Fibroblast of pulmonary artery (primary cell): ENCODE measurements around the gene CCSER1.

Experiments used
- DNase-seq: peaks from one replicate; pipeline ENCODE4 v3.0.0-alpha.2; 2010; ENCODE audit warnings: low read depth
- H3K4me3 ChIP-seq: replicated peaks from 2 replicates; pipeline ENCODE4 v1.5.1; 2011; ENCODE audit warnings: low read depth, mild to moderate bottlenecking, control low read depth, low read length, moderate library complexity
- TF ChIP-seq, protein P1 (sequence below): IDR thresholded peaks from 2 replicates; pipeline ENCODE4 v1.5.1; 2011; ENCODE audit warnings: mild to moderate bottlenecking, control low read depth, low read length, inconsistent platforms; ENCODE audit errors: missing control alignments

The CCSER1 gene

GRCh38 chr4:90145319-90145718 is 18.1 kb downstream of the CCSER1 start:
- DNase-seq: no peak
- TF ChIP-seq, protein P1, sequence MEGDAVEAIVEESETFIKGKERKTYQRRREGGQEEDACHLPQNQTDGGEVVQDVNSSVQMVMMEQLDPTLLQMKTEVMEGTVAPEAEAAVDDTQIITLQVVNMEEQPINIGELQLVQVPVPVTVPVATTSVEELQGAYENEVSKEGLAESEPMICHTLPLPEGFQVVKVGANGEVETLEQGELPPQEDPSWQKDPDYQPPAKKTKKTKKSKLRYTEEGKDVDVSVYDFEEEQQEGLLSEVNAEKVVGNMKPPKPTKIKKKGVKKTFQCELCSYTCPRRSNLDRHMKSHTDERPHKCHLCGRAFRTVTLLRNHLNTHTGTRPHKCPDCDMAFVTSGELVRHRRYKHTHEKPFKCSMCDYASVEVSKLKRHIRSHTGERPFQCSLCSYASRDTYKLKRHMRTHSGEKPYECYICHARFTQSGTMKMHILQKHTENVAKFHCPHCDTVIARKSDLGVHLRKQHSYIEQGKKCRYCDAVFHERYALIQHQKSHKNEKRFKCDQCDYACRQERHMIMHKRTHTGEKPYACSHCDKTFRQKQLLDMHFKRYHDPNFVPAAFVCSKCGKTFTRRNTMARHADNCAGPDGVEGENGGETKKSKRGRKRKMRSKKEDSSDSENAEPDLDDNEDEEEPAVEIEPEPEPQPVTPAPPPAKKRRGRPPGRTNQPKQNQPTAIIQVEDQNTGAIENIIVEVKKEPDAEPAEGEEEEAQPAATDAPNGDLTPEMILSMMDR: no peak

DNA sequence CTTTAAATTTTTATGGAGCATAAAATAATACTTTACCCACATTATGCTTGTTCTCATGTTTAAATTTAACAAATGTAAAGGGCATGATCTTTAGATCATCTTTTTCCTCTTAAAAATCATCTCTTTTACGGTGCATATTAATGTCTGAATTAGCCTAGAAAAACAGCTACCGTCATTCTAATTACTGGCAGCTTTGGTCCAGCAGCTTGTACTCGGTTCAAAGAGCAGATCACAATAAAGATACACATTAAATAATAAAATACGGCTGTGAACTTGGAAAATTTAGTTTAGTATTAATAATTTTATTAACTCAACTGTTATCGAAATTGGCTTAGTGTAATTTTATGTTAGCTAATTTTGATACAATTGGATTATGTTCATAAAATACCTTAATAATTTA is 19.1 kb downstream of the CCSER1 start:
- no peak overlapping the region for H3K4me3 ChIP-seq
- TF ChIP-seq, protein P1: no peak
- no peak for DNase-seq

More at GRCh38 chr4:90145319-90145718, 18.1 kb downstream of the CCSER1 start:
- no peak overlapping the region for H3K4me3 ChIP-seq

GRCh38 chr4:90148574-90149148 is 21.5 kb downstream of the CCSER1 start:
- TF ChIP-seq, protein P1: no peak
- DNase-seq: no peak
- H3K4me3 ChIP-seq: no peak overlapping the region

- H3K4me3 ChIP-seq: no peak overlapping the region
- TF ChIP-seq, protein P1: no peak
- DNase-seq: no peak
Observed at GRCh38 chr4:90152024-90152423, 24.8 kb downstream of the CCSER1 start.

GRCh38 chr4:90159193-90159592 is 32.0 kb downstream of the CCSER1 start:
- DNase-seq: no peak
- TF ChIP-seq, protein P1: no peak
- H3K4me3 ChIP-seq: no peak overlapping the region

DNA sequence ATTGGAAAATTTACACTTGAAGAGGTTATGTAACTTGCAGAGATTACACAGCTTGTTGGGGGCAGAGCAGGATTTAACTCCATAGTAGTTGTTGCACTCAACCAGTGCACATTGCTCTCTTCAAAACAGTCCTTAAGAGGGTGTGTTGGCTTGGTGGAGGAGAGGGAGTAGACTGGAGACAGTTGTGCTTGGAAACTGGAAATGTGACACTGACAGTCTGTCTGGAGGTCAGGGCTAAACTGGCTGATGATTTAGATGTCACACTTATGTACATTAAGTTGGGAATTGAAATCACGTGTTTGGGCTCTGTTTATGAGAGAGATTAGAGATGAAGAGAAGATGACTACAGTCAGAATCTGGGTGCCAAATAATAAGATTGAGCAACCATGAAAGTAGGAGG is 32.9 kb downstream of the CCSER1 start:
- TF ChIP-seq, protein P1: no peak
- DNase-seq: no peak
- no peak overlapping the region for H3K4me3 ChIP-seq

DNA sequence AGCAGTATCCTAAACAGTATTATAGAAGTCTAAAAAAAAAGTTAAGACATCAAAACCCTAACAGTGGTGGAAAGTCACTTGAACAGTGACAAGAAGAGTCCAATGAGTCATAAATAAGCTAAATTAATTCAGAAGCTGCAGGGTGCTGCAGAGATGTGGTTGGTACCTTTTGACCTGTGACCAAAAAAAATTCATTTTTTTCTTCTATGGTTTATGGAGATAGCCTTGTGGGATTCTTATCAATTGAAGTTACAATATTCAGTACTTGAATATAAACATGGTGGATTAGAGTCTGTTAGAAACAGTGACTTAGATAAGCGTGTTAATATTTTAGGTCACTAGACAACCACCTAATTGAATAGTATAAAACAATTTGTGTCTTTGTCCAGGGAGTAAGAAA is 35.4 kb downstream of the CCSER1 start:
- TF ChIP-seq, protein P1: no peak
- no peak for DNase-seq
- no peak overlapping the region for H3K4me3 ChIP-seq
